ENCODE measurements around the gene STAB1.

The STAB1 gene

DNA sequence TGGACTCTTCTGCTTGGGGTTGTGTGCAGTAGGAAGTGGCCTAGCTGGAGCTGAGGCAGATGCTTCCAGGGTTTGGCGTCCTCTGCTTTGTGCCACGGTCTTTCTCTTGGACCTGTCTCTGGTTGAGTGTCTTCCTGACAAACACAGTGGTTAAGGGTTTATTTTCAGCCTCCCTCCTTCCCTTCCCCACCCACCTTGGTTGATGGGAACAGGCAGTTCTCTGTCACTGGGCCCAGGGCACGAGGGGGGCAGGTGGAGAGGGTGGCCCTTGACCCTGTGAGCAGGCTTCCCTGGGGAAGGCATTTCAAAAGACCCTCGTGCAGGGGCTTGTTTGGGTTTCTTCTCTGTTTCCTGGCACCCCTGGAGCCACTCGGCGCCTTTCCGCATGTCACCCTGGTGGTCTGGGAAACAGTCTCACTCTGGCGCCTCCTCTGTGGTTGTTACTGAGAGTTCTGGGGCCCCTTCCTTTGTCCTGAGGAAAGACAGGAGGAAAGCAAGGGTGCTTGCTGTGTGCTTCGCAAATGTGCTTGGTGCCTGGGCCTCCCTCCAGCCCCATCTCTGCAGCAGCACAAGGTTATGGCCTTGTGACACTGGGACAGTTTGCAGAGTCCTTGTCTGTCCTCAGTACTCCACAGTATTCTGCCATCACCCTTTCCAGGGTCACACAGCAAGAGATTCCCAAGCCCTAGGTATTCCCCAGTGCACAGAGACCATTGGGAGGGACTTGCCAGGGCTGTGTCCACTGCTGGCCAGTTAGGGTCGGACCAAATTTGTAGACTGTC is 10.3 kb upstream of the STAB1 start:
- H3K9me3 ChIP-seq (ENCODE audit: insufficient read depth, low read depth, low read length): no peaks in the 10 kb centered on the region
- no peak overlapping the region for H3K9ac ChIP-seq (ENCODE audit: low read depth, low read length, poor library complexity, severe bottlenecking)
- no peaks in the 10 kb centered on the region for H4K20me1 ChIP-seq (ENCODE audit: insufficient read depth, low read length, poor library complexity, severe bottlenecking)
- no peaks in the 10 kb centered on the region for H3K79me2 ChIP-seq (ENCODE audit: insufficient read depth, low read length)
- H2AFZ ChIP-seq (ENCODE audit: low read length): no peak overlapping the region
- H3K4me3 ChIP-seq (ENCODE audit: low read length, poor library complexity, severe bottlenecking): no peak overlapping the region
- H3F3A ChIP-seq (ENCODE audit: low read depth): no peaks in the 10 kb centered on the region
- no peaks in the 10 kb centered on the region for H3K9me2 ChIP-seq (replicated peaks; ENCODE audit: low read depth, low read length)
- H3K36me3 ChIP-seq (ENCODE audit: insufficient read depth, low read length): peaks cover 76% of the 10 kb centered on the region; the same call in 1 of the 2 replicates
- H3K27me3 ChIP-seq (ENCODE audit: insufficient read depth, low read length, poor library complexity, severe bottlenecking): no peaks in the 10 kb centered on the region
- H3K4me1 ChIP-seq (ENCODE audit: insufficient read depth, low read length, poor library complexity, severe bottlenecking): no peaks in the 10 kb centered on the region
- H3K4me2 ChIP-seq (ENCODE audit: low read depth, low read length, poor library complexity, severe bottlenecking): no peak overlapping the region
- TF ChIP-seq EZH2phosphoT487 (IDR thresholded peaks at IDR 0.05; ENCODE audit: borderline replicate concordance): no peak
- TF ChIP-seq, protein P1, sequence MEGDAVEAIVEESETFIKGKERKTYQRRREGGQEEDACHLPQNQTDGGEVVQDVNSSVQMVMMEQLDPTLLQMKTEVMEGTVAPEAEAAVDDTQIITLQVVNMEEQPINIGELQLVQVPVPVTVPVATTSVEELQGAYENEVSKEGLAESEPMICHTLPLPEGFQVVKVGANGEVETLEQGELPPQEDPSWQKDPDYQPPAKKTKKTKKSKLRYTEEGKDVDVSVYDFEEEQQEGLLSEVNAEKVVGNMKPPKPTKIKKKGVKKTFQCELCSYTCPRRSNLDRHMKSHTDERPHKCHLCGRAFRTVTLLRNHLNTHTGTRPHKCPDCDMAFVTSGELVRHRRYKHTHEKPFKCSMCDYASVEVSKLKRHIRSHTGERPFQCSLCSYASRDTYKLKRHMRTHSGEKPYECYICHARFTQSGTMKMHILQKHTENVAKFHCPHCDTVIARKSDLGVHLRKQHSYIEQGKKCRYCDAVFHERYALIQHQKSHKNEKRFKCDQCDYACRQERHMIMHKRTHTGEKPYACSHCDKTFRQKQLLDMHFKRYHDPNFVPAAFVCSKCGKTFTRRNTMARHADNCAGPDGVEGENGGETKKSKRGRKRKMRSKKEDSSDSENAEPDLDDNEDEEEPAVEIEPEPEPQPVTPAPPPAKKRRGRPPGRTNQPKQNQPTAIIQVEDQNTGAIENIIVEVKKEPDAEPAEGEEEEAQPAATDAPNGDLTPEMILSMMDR (conservative IDR thresholded peaks at IDR 0.05; ENCODE audit: low read length): no peak

GRCh38 chr3:52487050-52487787 is 7.9 kb upstream of the STAB1 start:
- H3K4me2 ChIP-seq (ENCODE audit: low read depth, low read length, poor library complexity, severe bottlenecking): no peak overlapping the region
- H3K4me3 ChIP-seq (ENCODE audit: low read length, poor library complexity, severe bottlenecking): no peak overlapping the region
- H3K9ac ChIP-seq (ENCODE audit: low read depth, low read length, poor library complexity, severe bottlenecking): no peak overlapping the region
- H3K27me3 ChIP-seq (ENCODE audit: insufficient read depth, low read length, poor library complexity, severe bottlenecking): no peaks in the 10 kb centered on the region
- peaks cover 77% of the 10 kb centered on the region; the same call in 1 of the 2 replicates for H3K36me3 ChIP-seq (ENCODE audit: insufficient read depth, low read length)
- no peaks in the 10 kb centered on the region for H3K9me2 ChIP-seq (replicated peaks; ENCODE audit: low read depth, low read length)
- H2AFZ ChIP-seq (ENCODE audit: low read length): no peak overlapping the region
- no peaks in the 10 kb centered on the region for H3K4me1 ChIP-seq (ENCODE audit: insufficient read depth, low read length, poor library complexity, severe bottlenecking)
- no peak for TF ChIP-seq EZH2phosphoT487 (IDR thresholded peaks at IDR 0.05; ENCODE audit: borderline replicate concordance)
- TF ChIP-seq, protein P1 (conservative IDR thresholded peaks at IDR 0.05; ENCODE audit: low read length): no peak
- H3K79me2 ChIP-seq (ENCODE audit: insufficient read depth, low read length): no peaks in the 10 kb centered on the region
- no peaks in the 10 kb centered on the region for H3K9me3 ChIP-seq (ENCODE audit: insufficient read depth, low read depth, low read length)
- H4K20me1 ChIP-seq (ENCODE audit: insufficient read depth, low read length, poor library complexity, severe bottlenecking): no peaks in the 10 kb centered on the region
- no peaks in the 10 kb centered on the region for H3F3A ChIP-seq (ENCODE audit: low read depth)

- H3K9ac ChIP-seq (ENCODE audit: low read depth, low read length, poor library complexity, severe bottlenecking): no peak overlapping the region
- H3K79me2 ChIP-seq (ENCODE audit: insufficient read depth, low read length): no peaks in the 10 kb centered on the region
- TF ChIP-seq, protein P1 (conservative IDR thresholded peaks at IDR 0.05; ENCODE audit: low read length): no peak
- no peak for TF ChIP-seq EZH2phosphoT487 (IDR thresholded peaks at IDR 0.05; ENCODE audit: borderline replicate concordance)
- peaks cover 79% of the 10 kb centered on the region; the same call in 1 of the 2 replicates for H3K36me3 ChIP-seq (ENCODE audit: insufficient read depth, low read length)
- H3K4me1 ChIP-seq (ENCODE audit: insufficient read depth, low read length, poor library complexity, severe bottlenecking): no peaks in the 10 kb centered on the region
- no peaks in the 10 kb centered on the region for H3K9me2 ChIP-seq (replicated peaks; ENCODE audit: low read depth, low read length)
- no peaks in the 10 kb centered on the region for H3F3A ChIP-seq (ENCODE audit: low read depth)
- H3K4me3 ChIP-seq (ENCODE audit: low read length, poor library complexity, severe bottlenecking): no peak overlapping the region
- H3K4me2 ChIP-seq (ENCODE audit: low read depth, low read length, poor library complexity, severe bottlenecking): no peak overlapping the region
- H3K27me3 ChIP-seq (ENCODE audit: insufficient read depth, low read length, poor library complexity, severe bottlenecking): no peaks in the 10 kb centered on the region
- no peak overlapping the region for H2AFZ ChIP-seq (ENCODE audit: low read length)
- H3K9me3 ChIP-seq (ENCODE audit: insufficient read depth, low read depth, low read length): no peaks in the 10 kb centered on the region
- H4K20me1 ChIP-seq (ENCODE audit: insufficient read depth, low read length, poor library complexity, severe bottlenecking): no peaks in the 10 kb centered on the region
Measured at GRCh38 chr3:52487788-52488691, 7.1 kb upstream of the STAB1 start.

Data from Loucy (cell line).